PC-3 (cell line): ENCODE measurements around the gene DLGAP1. TPM values are rescaled to one million over a fixed set of nuclear protein-coding genes. Genes with fewer than 3 reads are reported as not detected.

Experiments
- ATAC-seq: fragments of 200-7000 bp; cut with Tn5 transposase; 2 replicates; pipeline ENCODE4 v1.9.1; 2020; ENCODE audit warnings: mild to moderate bottlenecking, moderate library complexity
- BruUV-seq: library from RNA; stranded (reverse); fragments of 400-500 nt; replicated peaks from 2 replicates; lab custom pipeline; 2021; lab: Mats Ljungman, UMichigan
- CTCF ChIA-PET: fragments of 300-600 bp; sonication (Branson Sonifier 250); formaldehyde crosslinking; loops from one replicate; lab custom pipeline; 2022; ENCODE audit warnings: antibody characterized with exemption; lab: Charles Lee
- POLR2A ChIA-PET: fragments of 300-600 bp; sonication (Branson Sonifier 250); formaldehyde crosslinking; loops from one replicate; lab custom pipeline; 2022; ENCODE audit warnings: antibody characterized with exemption; ENCODE audit not compliant: unreplicated experiment; lab: Charles Lee
- DNase-seq: peaks from one replicate; pipeline ENCODE4 v3.0.0-alpha.2; 2015
- H2AFZ ChIP-seq: fragments of 300-600 bp; sonication (generic); 2 replicates; pipeline ENCODE4 v1.6.0; 2016; ENCODE audit warnings: antibody characterized with exemption, low read length
- H3F3A ChIP-seq: fragments of 300-600 bp; sonication (generic); one replicate; pipeline ENCODE4 v1.6.0; 2017; ENCODE audit warnings: antibody characterized with exemption, low read length, control low read depth, mild to moderate bottlenecking; ENCODE audit not compliant: unreplicated experiment
- H3K27ac ChIP-seq: fragments of 300-600 bp; sonication (generic); 2 replicates; pipeline ENCODE4 v1.5.1; 2016; ENCODE audit warnings: mild to moderate bottlenecking, low read length
- H3K27me3 ChIP-seq: fragments of 300-600 bp; sonication (generic); 2 replicates; pipeline ENCODE4 v1.6.1; 2016; ENCODE audit warnings: low read length, mixed read lengths
- H3K36me3 ChIP-seq: fragments of 300-600 bp; sonication (generic); 2 replicates; pipeline ENCODE4 v1.6.1; 2016; ENCODE audit warnings: low read depth, mixed run types, low read length, mixed read lengths
- H3K4me1 ChIP-seq: fragments of 300-600 bp; sonication (generic); 2 replicates; pipeline ENCODE4 v1.5.1; 2016; ENCODE audit warnings: low read length; ENCODE audit not compliant: insufficient read depth
- H3K4me2 ChIP-seq: fragments of 300-600 bp; sonication (generic); 2 replicates; pipeline ENCODE4 v1.6.0; 2016; ENCODE audit warnings: low read length
- H3K4me3 ChIP-seq: fragments of 300-600 bp; sonication (generic); 2 replicates; pipeline ENCODE4 v1.5.1; 2016; ENCODE audit warnings: mild to moderate bottlenecking, low read length, mixed read lengths
- H3K79me2 ChIP-seq: fragments of 300-600 bp; sonication (generic); 2 replicates; pipeline ENCODE4 v1.6.1; 2017; ENCODE audit warnings: low read length, mixed read lengths
- H3K9ac ChIP-seq: fragments of 300-600 bp; sonication (generic); 2 replicates; pipeline ENCODE4 v1.6.0; 2016; ENCODE audit warnings: mild to moderate bottlenecking, low read length
- H3K9me2 ChIP-seq: fragments of 300-600 bp; sonication (generic); replicated peaks from 2 replicates; pipeline ENCODE4 v1.6.1; 2016; ENCODE audit warnings: mixed run types, low read length, mixed read lengths
- H3K9me3 ChIP-seq: fragments of 300-600 bp; sonication (generic); 2 replicates; pipeline ENCODE4 v1.6.1; 2016; ENCODE audit warnings: low read length, mixed read lengths
- H4K20me1 ChIP-seq: fragments of 300-600 bp; sonication (generic); 2 replicates; pipeline ENCODE4 v1.6.1; 2016; ENCODE audit warnings: low read length, mixed read lengths
- CTCF ChIP-seq: fragments of 300-600 bp; sonication (generic); conservative IDR thresholded peaks from 2 replicates; pipeline ENCODE4 v1.5.1; 2017; ENCODE audit warnings: antibody characterized with exemption, low read depth, mild to moderate bottlenecking, low read length
- EZH2 ChIP-seq: fragments of 300-600 bp; sonication (generic); IDR thresholded peaks from one replicate; pipeline ENCODE4 v1.6.1; 2017; ENCODE audit warnings: antibody characterized with exemption, mild to moderate bottlenecking, low read length; ENCODE audit not compliant: unreplicated experiment
- EZH2phosphoT487 ChIP-seq: fragments of 300-600 bp; sonication (generic); IDR thresholded peaks from 2 replicates; pipeline ENCODE4 v1.6.1; 2018; ENCODE audit warnings: mild to moderate bottlenecking, antibody characterized with exemption, low read length, borderline replicate concordance
- intact Hi-C: fragments of 100-400 bp; cut with micrococcal nuclease; formaldehyde crosslinking; loops from 2 replicates; pipeline ENCODE4 v1.9.0; 2023
- total RNA-seq: library from RNA; depleted of rRNA; stranded (reverse); fragments of >200 nt; gene quantifications from 2 replicates; pipeline ENCODE4 v1.2.3, GENCODE V29; 2014

DLGAP1 gene
- total RNA-seq, 1 experiment from 2014 or later: not detected

- Histone ChIP-seq H3K27ac (no peak overlapping the region), H2AFZ (no peak overlapping the region), H4K20me1 (no peaks in the 10 kb centered on the region), H3K27me3 (no peaks in the 10 kb centered on the region), H3K9ac (no peak overlapping the region), H3K9me3 (0 out of 2 replicates have a peak, but pooled peaks cover 13% of the 10 kb centered on the region), H3K4me3 (no peak overlapping the region), H3K4me2 (no peak overlapping the region), H3K36me3 (no peaks in the 10 kb centered on the region), H3F3A (no peaks in the 10 kb centered on the region), H3K79me2 (no peaks in the 10 kb centered on the region), H3K9me2 (no peaks in the 10 kb centered on the region), H3K4me1 (no peaks in the 10 kb centered on the region)
- DNase-seq (no peak), ATAC-seq (no peak)
- ChIA-PET CTCF (interaction anchor here (0.6 kb wide), 1 partner anchor 64 kb away, joined by 3 read pairs; no protein-coding TSS in a partner anchor), POLR2A (no interaction called here)
- BruUV-seq: no TSS peak
- no peak for TF ChIP-seq EZH2phosphoT487
- TF ChIP-seq EZH2: no peak
- no peak for TF ChIP-seq CTCF
- intact Hi-C loops: no loop called here
Measured at GRCh38 chr18:4276953-4277585, 178.0 kb downstream of the DLGAP1 start.

- Histone ChIP-seq H3K4me3 (no peak overlapping the region), H3K79me2 (no peaks in the 10 kb centered on the region), H2AFZ (no peak overlapping the region), H3K36me3 (no peaks in the 10 kb centered on the region), H3K9me2 (no peaks in the 10 kb centered on the region), H3K4me1 (no peaks in the 10 kb centered on the region), H4K20me1 (no peaks in the 10 kb centered on the region), H3K4me2 (no peak overlapping the region), H3K9ac (no peak overlapping the region), H3K27ac (no peak overlapping the region), H3K27me3 (no peaks in the 10 kb centered on the region), H3F3A (no peaks in the 10 kb centered on the region), H3K9me3 (peaks cover 11% of the 10 kb centered on the region; the same call in 1 of the 2 replicates)
- ChIA-PET CTCF (no interaction called here), POLR2A (no interaction called here)
- no peak for DNase-seq
- no peak for ATAC-seq
- no TSS peak for BruUV-seq
- intact Hi-C loops: no loop called here
- TF ChIP-seq EZH2phosphoT487: no peak
- no peak for TF ChIP-seq EZH2
- TF ChIP-seq CTCF: no peak
Measured at GRCh38 chr18:4271952-4272351, 183.2 kb downstream of the DLGAP1 start.

- no peak for DNase-seq
- Histone ChIP-seq H3K4me1 (no peaks in the 10 kb centered on the region), H3K9me2 (no peaks in the 10 kb centered on the region), H3F3A (no peaks in the 10 kb centered on the region), H3K36me3 (no peaks in the 10 kb centered on the region), H3K4me3 (no peak overlapping the region), H2AFZ (no peak overlapping the region), H3K9ac (no peak overlapping the region), H3K79me2 (no peaks in the 10 kb centered on the region), H3K9me3 (peaks cover 11% of the 10 kb centered on the region; the same call in 1 of the 2 replicates), H3K27ac (no peak overlapping the region), H4K20me1 (no peaks in the 10 kb centered on the region), H3K4me2 (no peak overlapping the region), H3K27me3 (no peaks in the 10 kb centered on the region)
- ChIA-PET CTCF (no interaction called here), POLR2A (no interaction called here)
- intact Hi-C loops: no loop called here
- no TSS peak for BruUV-seq
- ATAC-seq: no peak
- TF ChIP-seq EZH2phosphoT487 (no peak), EZH2 (no peak), CTCF (no peak)
Measured at GRCh38 chr18:4270988-4271387, 184.1 kb downstream of the DLGAP1 start.
